ENCODE measurements around the gene CKAP2L.

The CKAP2L gene

DNA sequence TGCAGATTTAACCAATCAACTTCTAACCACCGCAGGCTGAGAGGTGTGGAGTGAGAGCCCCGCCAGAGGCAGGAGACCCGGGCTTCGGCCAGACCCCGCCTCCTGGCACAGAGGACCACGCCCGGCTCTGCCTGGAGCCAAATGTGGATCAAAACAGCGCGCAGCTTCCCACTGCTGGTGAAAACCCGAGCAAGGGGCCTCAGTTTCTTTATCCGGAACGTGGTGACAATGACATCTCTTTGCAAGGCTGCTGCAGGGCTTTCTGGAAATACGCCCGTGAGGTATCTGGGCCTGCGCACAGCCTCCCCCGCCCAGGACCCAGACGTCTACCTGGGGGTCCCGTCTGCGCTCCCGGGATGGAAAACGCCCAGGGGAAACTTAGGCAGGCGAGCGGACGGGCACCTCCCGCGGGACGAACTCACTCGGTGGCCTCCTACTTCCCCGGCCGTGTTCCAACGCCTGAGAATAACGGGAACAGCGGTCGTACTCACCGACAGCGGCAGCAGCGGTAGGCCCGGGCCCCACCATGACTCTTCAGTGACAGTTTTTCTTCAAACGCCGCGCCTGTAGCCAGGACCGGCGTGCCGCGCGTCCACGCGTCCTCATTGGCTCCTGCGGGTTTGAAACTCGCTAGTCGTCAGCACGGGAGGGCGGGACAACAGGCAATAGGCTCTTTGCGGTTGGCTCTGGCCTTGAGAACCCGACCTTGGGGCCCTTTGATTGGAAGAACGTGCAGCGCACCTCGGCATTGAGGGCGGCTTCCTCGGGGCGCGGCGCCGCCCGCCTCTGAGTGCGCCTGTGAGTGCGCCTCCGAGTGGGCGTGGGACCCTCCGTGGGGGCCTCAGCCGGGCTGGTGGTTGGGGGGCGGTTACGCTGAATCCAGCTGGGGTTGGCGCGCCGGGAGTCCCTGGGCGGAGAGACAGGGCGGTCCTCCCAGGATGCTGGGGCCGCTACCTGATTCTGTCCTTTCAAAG lies at the start of gene CKAP2L:
CKAP2L (minus strand) TSS at position 539 of the 974 bp plus-strand sequence; CDS start at position 528, 11 bp downstream.
- in situ Hi-C loops (cut with MboI; ENCODE audit: low pct_unique_long_range_greater_than_20kb, low sequenced_read_pairs) = no loop called here
- DNase-seq = peak; percentile 97

GRCh38 chr2:112813280-112813966 lies 49.0 kb upstream of the CKAP2L start:
- in situ Hi-C loops (cut with MboI; ENCODE audit: low pct_unique_long_range_greater_than_20kb, low sequenced_read_pairs) = no loop called here
- DNase-seq = no peak

GRCh38 chr2:112812318-112813267 lies 48.2 kb upstream of the CKAP2L start:
- in situ Hi-C loops (cut with MboI; ENCODE audit: low pct_unique_long_range_greater_than_20kb, low sequenced_read_pairs) = no loop called here
- no peak for DNase-seq

- peak; percentile 32 for DNase-seq
- in situ Hi-C loops (cut with MboI; ENCODE audit: low pct_unique_long_range_greater_than_20kb, low sequenced_read_pairs) = no loop called here
Measured at GRCh38 chr2:112811841-112812306, 47.5 kb upstream of the CKAP2L start.

DNA sequence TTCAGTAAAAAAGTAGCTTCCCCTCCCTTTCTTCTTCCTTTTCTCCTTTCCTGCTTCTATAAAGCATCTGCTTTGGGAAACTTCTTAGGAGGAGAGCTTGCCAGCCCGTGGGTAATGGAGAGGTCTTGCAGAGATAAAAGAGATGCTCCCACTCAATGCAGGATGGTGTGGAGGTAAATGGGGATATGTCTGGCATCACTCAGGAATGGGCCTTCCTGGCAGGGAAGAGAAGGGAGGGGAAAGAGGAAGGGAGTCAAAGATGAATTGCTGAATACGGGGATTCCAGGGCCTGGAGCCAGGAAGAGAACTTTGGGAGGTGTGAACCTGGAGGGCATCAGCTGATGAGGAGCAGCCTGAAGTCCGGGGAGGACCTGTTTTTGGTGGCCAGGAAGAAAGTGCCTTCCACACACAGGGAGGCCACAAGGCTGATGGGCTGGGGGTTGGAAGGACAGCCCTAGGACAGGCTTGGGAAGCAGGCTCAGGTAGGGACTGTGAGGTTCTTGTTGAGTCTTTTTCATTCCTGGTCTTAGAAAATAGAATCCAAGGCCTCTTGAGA lies 46.9 kb upstream of the CKAP2L start:
- in situ Hi-C loops (cut with MboI; ENCODE audit: low pct_unique_long_range_greater_than_20kb, low sequenced_read_pairs) = no loop called here
- no peak for DNase-seq

GRCh38 chr2:112809112-112809511 lies 44.7 kb upstream of the CKAP2L start:
- no peak for DNase-seq
- in situ Hi-C loops (cut with MboI; ENCODE audit: low pct_unique_long_range_greater_than_20kb, low sequenced_read_pairs) = no loop called here

DNA sequence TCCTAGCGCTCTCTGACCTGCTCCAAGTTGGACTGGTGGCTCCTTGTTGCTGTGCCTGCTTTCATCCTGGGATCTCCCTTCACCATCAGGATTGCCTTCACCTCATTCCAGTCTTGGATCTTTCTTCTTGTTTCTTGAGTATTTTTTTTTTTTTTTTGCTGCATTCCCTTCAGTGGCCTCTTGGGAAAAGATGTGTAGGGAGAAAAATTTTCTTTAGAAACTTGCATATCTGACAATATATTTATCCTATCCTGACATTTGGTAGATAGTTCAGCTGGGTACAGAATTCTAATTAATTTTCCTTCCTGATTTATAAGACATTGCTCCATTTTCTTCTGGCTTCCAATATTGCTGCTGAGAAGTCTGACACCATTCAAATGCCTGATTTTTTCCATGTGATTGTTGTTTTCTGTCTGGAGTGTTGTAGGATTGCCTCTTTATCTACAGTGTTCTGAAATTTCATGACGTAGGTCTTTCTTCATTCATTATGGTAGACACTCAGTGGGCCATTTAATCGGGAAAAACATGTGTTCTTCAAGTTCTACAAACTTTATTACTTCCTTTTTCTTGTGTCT lies 42.9 kb upstream of the CKAP2L start:
- in situ Hi-C loops (cut with MboI; ENCODE audit: low pct_unique_long_range_greater_than_20kb, low sequenced_read_pairs) = no loop called here
- DNase-seq = no peak

DNA sequence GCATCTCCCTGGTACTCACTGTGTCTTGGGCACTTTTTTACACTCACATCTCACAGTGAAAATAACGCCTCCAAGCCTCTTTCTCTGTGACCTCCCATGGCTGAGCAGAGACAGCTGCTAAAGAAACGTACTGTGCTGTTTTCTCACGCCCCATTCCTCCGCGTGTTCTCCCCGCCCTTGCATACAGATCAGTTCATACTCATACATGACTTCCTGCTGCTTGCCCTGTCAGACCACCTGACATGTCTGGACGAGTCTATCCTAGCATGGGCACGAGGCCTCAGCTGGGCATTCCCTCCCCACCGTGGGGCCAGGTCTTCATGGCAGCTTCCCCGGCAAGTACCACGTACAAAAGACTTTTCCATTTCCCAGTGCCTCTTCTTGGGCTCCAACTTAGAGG lies 41.1 kb upstream of the CKAP2L start:
- no peak for DNase-seq
- in situ Hi-C loops (cut with MboI; ENCODE audit: low pct_unique_long_range_greater_than_20kb, low sequenced_read_pairs) = no loop called here

GRCh38 chr2:112803691-112804521 lies 39.5 kb upstream of the CKAP2L start:
- no peak for DNase-seq
- in situ Hi-C loops (cut with MboI; ENCODE audit: low pct_unique_long_range_greater_than_20kb, low sequenced_read_pairs) = no loop called here

- no peak for DNase-seq
- in situ Hi-C loops (cut with MboI; ENCODE audit: low pct_unique_long_range_greater_than_20kb, low sequenced_read_pairs) = no loop called here
Measured at GRCh38 chr2:112800881-112801583, 36.6 kb upstream of the CKAP2L start.

GRCh38 chr2:112798979-112799975 lies 34.9 kb upstream of the CKAP2L start:
- peak; percentile 78 for DNase-seq
- in situ Hi-C loops (cut with MboI; ENCODE audit: low pct_unique_long_range_greater_than_20kb, low sequenced_read_pairs) = no loop called here

GRCh38 chr2:112796486-112796885 lies 32.1 kb upstream of the CKAP2L start:
- in situ Hi-C loops (cut with MboI; ENCODE audit: low pct_unique_long_range_greater_than_20kb, low sequenced_read_pairs) = no loop called here
- no peak for DNase-seq

GRCh38 chr2:112795774-112796173 lies 31.4 kb upstream of the CKAP2L start:
- in situ Hi-C loops (cut with MboI; ENCODE audit: low pct_unique_long_range_greater_than_20kb, low sequenced_read_pairs) = no loop called here
- peak; percentile 74 for DNase-seq

GRCh38 chr2:112794841-112795240 lies 30.4 kb upstream of the CKAP2L start:
- in situ Hi-C loops (cut with MboI; ENCODE audit: low pct_unique_long_range_greater_than_20kb, low sequenced_read_pairs) = no loop called here
- peak; percentile 35 for DNase-seq

- in situ Hi-C loops (cut with MboI; ENCODE audit: low pct_unique_long_range_greater_than_20kb, low sequenced_read_pairs) = no loop called here
Measured at GRCh38 chr2:112794131-112794733, 29.8 kb upstream of the CKAP2L start.

More at GRCh38 chr2:112794131-112794733, 29.8 kb upstream of the CKAP2L start:
- DNase-seq = peak; percentile 95
